Tibial nerve (tissue), 4 donors: ENCODE results near the gene PROX1. TPM values are rescaled to one million over a fixed set of nuclear protein-coding genes. Genes with fewer than 3 reads are reported as not detected.

Experiments
- DNase-seq, 2 donors: peaks; one replicate each; pipeline ENCODE4 v3.0.0-alpha.2; 2019; ENCODE audit warnings: low spot score in 2 of 2
- H3K27ac ChIP-seq, 4 donors: fragments of 200-600 bp; sonication (generic) in 3 of 4; one replicate each; pipeline ENCODE4 v1.5.1; 2017 to 2019; ENCODE audit warnings: mild to moderate bottlenecking in 1 of 4
- H3K27me3 ChIP-seq, 2 donors: fragments of 200-600 bp; sonication (generic) in 1 of 2; one replicate each; pipeline versions ENCODE4 v1.5.1 to v1.6.0; 2017 to 2019
- H3K36me3 ChIP-seq, 3 donors: fragments of 200-600 bp; sonication (generic); one replicate each; pipeline ENCODE4 v1.5.1; 2018 to 2019
- H3K4me1 ChIP-seq, 4 donors: fragments of 200-600 bp; sonication (generic) in 3 of 4; one replicate each; pipeline ENCODE4 v1.5.1; 2017 to 2019
- H3K4me3 ChIP-seq, 4 donors: fragments of 200-600 bp; sonication (generic) in 3 of 4; one replicate each; pipeline ENCODE4 v1.5.1; 2017 to 2019; ENCODE audit warnings: mild to moderate bottlenecking in 1 of 4, moderate library complexity in 1 of 4
- H3K9me3 ChIP-seq, 4 donors: fragments of 200-600 bp; sonication (generic) in 3 of 4; one replicate each; pipeline ENCODE4 v1.5.1; 2017 to 2019
- EP300 ChIP-seq, 2 donors: sonication (generic); formaldehyde crosslinking; IDR thresholded peaks; one replicate each; pipeline ENCODE4 v1.6.1; 2017; ENCODE audit warnings: antibody characterized with exemption in 2 of 2, mild to moderate bottlenecking in 1 of 2
- POLR2A ChIP-seq, 2 donors: fragments of 450-650 bp; IDR thresholded peaks; one replicate each; pipeline ENCODE4 v1.6.1; 2017; ENCODE audit warnings: antibody characterized with exemption in 2 of 2, mild to moderate bottlenecking in 2 of 2, moderate library complexity in 2 of 2
- WGBS, 2 donors: methylation state at CpG; one replicate each; pipeline ENCODE4 v1.1.5; 2018; 5-methylcytosine and 5-hydroxymethylcytosine counted together
- total RNA-seq, 4 donors: library from RNA; depleted of rRNA; stranded (reverse); fragments of >200 nt; gene quantifications; one replicate each; pipeline ENCODE4 v1.1.0, GENCODE V29; 2016
- TF ChIP-seq, protein P1 (sequence below), 5 experiments: fragments of 200-600 bp in 3 of 5; fragments of 450-650 bp in 2 of 5; sonication (generic) in 3 of 5; IDR thresholded peaks; one replicate each; pipeline ENCODE4 v1.5.1; 2016 to 2019; ENCODE audit warnings: antibody characterized with exemption in 5 of 5, mild to moderate bottlenecking in 3 of 5, moderate library complexity in 2 of 5

Gene PROX1
- total RNA-seq, 4 donors from 2014 or later = 0.84 to 1.2 (median 1.0) TPM

- WGBS, 2 donors = 37 to 41% methylated on average over 3 of the region's 3 CpGs
- no peak for TF ChIP-seq EP300 (IDR thresholded peaks at IDR 0.05)
- TF ChIP-seq, protein P1, sequence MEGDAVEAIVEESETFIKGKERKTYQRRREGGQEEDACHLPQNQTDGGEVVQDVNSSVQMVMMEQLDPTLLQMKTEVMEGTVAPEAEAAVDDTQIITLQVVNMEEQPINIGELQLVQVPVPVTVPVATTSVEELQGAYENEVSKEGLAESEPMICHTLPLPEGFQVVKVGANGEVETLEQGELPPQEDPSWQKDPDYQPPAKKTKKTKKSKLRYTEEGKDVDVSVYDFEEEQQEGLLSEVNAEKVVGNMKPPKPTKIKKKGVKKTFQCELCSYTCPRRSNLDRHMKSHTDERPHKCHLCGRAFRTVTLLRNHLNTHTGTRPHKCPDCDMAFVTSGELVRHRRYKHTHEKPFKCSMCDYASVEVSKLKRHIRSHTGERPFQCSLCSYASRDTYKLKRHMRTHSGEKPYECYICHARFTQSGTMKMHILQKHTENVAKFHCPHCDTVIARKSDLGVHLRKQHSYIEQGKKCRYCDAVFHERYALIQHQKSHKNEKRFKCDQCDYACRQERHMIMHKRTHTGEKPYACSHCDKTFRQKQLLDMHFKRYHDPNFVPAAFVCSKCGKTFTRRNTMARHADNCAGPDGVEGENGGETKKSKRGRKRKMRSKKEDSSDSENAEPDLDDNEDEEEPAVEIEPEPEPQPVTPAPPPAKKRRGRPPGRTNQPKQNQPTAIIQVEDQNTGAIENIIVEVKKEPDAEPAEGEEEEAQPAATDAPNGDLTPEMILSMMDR (IDR thresholded peaks at IDR 0.05) = no peak
- no peak for TF ChIP-seq POLR2A (IDR thresholded peaks at IDR 0.05)
- peaks cover 0 to 13% (median 5%) of the 10 kb centered on the region in 4 donors for H3K4me1 ChIP-seq
- H3K4me3 ChIP-seq = no peak overlapping the region
- no peak overlapping the region for H3K27ac ChIP-seq
- DNase-seq = no peak
- H3K27me3 ChIP-seq = peaks cover 0 to 77% of the 10 kb centered on the region in 2 donors
- no peaks in the 10 kb centered on the region for H3K36me3 ChIP-seq
- no peaks in the 10 kb centered on the region for H3K9me3 ChIP-seq
Measured at GRCh38 chr1:213977909-213978308, 9.9 kb upstream of the PROX1 start.

DNA sequence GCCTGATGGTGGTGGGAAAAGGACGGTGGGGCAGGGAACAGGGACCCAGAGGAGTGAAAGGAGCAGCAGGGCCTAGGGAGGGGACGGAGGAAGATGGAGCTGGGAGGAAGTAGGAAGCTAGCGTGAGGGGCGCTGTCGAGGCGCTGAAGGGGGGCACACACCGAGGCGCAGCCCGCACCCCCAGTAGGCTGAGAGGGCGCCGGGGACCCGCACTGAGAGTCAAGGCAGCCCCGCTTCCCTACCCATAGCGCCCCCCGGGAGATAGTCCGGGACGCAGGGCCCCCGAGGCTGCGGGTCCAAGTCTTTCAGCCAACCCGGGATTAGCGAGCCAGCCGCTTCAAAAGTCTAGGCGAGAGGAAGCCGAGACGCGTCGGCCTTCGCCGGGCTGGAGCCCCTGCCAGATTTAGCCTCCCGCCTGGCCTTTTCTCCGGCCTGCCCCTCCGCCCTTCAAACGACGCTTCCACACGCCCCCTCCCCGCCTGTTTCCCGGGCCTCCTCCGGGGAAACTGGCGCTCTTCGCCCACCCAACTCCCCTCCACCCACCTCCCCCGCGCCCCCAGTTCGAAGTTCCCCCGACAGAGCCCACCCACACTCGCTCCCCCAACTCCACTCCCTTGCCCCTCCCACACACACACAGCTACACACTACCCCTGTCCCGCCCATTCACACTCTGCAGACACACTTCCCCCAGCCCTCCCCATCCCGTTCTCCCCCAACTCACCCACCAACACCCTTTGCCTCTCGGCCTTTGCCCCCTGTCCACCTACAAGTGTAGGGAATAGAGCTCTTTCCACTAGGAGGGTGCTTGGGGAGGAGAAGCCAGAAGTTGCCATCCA, 7.8 kb upstream of the PROX1 start:
- no peaks in the 10 kb centered on the region for H3K9me3 ChIP-seq
- TF ChIP-seq, protein P1 (IDR thresholded peaks at IDR 0.05) = no peak
- TF ChIP-seq EP300 (IDR thresholded peaks at IDR 0.05) = no peak
- TF ChIP-seq POLR2A (IDR thresholded peaks at IDR 0.05) = no peak
- 16 to 20% methylated on average over 35 to 45 of the region's 48 CpGs for WGBS, 2 donors
- H3K36me3 ChIP-seq = no peaks in the 10 kb centered on the region
- DNase-seq = no peak
- H3K4me1 ChIP-seq = peaks cover 0 to 22% (median 8%) of the 10 kb centered on the region in 4 donors
- H3K27ac ChIP-seq = no peak overlapping the region
- no peak overlapping the region for H3K4me3 ChIP-seq
- peaks cover under 1 to 94% of the 10 kb centered on the region in 2 donors for H3K27me3 ChIP-seq

DNA sequence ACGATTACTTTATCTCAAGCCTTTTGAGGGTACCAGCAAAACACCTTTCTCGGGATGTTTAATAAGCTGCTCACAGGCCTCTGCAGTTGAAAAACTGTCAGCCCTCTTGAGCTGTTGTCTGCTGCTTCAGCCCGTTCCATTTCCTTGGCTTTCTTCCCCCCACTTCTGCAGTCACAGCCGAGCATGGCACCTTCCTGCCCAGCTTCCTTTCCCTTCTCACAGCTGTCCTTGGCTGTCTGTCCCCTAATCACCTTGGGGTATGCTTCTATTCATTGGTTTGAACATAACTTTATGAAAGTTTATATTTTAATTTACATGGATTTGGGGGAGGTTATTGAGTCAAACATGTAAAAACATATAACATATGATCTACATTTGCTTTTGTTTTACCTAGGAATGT, 6.9 kb upstream of the PROX1 start:
- peaks cover 4 to 94% of the 10 kb centered on the region in 2 donors for H3K27me3 ChIP-seq
- H3K9me3 ChIP-seq = no peaks in the 10 kb centered on the region
- TF ChIP-seq, protein P1 (IDR thresholded peaks at IDR 0.05) = no peak
- no peak for TF ChIP-seq POLR2A (IDR thresholded peaks at IDR 0.05)
- no peak for TF ChIP-seq EP300 (IDR thresholded peaks at IDR 0.05)
- no peak overlapping the region for H3K4me3 ChIP-seq
- peaks cover 0 to 32% (median 12%) of the 10 kb centered on the region in 4 donors for H3K4me1 ChIP-seq
- DNase-seq = no peak
- H3K36me3 ChIP-seq = no peaks in the 10 kb centered on the region
- no peak overlapping the region for H3K27ac ChIP-seq
- WGBS, 2 donors = 77 to 84% methylated on average over 4 of the region's 4 CpGs

- peaks cover 0 to 45% (median 22%) of the 10 kb centered on the region in 4 donors for H3K4me1 ChIP-seq
Measured at GRCh38 chr1:213982289-213982671, 5.5 kb upstream of the PROX1 start.

More at GRCh38 chr1:213982289-213982671, 5.5 kb upstream of the PROX1 start:
- WGBS, 2 donors = 18 to 31% methylated on average over 8 of the region's 8 CpGs
- Histone ChIP-seq H3K36me3 (no peaks in the 10 kb centered on the region), H3K4me3 (peak overlapping the region in 2 of 4 donors; percentile 25 to 47), H3K9me3 (no peaks in the 10 kb centered on the region), H3K27me3 (peaks cover 4 to 96% of the 10 kb centered on the region in 2 donors), H3K27ac (no peak overlapping the region)
- no peak for DNase-seq
- TF ChIP-seq POLR2A (IDR thresholded peaks at IDR 0.05) (no peak), EP300 (IDR thresholded peaks at IDR 0.05) (no peak)
- TF ChIP-seq, protein P1 (IDR thresholded peaks at IDR 0.05) = no peak
